Esophagus muscularis mucosa (tissue), 4 donors: ENCODE measurements around the gene ZFP92. TPM values are rescaled to one million over a fixed set of nuclear protein-coding genes. Genes with fewer than 3 reads are reported as not detected.

ENCODE experiments used
- DNase-seq: peaks from one replicate; pipeline ENCODE4 v3.0.0-alpha.2; 2017; ENCODE audit errors: extremely low spot score
- H3K27ac ChIP-seq, 4 donors: fragments of 200-600 bp; sonication (generic); replicated peaks in 1 of 4; 1 replicate in 3 of 4; 2 replicates in 1 of 4; pipeline ENCODE4 v1.5.1; 2016 to 2019; ENCODE audit warnings: mild to moderate bottlenecking in 1 of 4
- H3K27me3 ChIP-seq, 4 donors: fragments of 200-600 bp; sonication (generic); one replicate each; pipeline versions ENCODE4 v1.5.1 to v1.6.0; 2016 to 2019
- H3K36me3 ChIP-seq, 4 donors: fragments of 200-600 bp; sonication (generic); one replicate each; pipeline ENCODE4 v1.5.1; 2016 to 2019
- H3K4me1 ChIP-seq, 4 donors: fragments of 200-600 bp; sonication (generic); one replicate each; pipeline ENCODE4 v1.5.1; 2016 to 2019
- H3K4me3 ChIP-seq, 4 donors: fragments of 200-600 bp; sonication (generic); 1 replicate in 2 of 4; 2 replicates in 2 of 4; pipeline ENCODE4 v1.5.1; 2016 to 2019; ENCODE audit warnings: mild to moderate bottlenecking in 4 of 4, moderate library complexity in 1 of 4
- H3K9me3 ChIP-seq, 4 donors: fragments of 200-600 bp; sonication (generic); 1 replicate in 3 of 4; 2 replicates in 1 of 4; pipeline ENCODE4 v1.5.1; 2016 to 2019
- EP300 ChIP-seq: sonication (generic); formaldehyde crosslinking; IDR thresholded peaks from one replicate; pipeline ENCODE4 v1.6.1; 2017; ENCODE audit warnings: antibody characterized with exemption
- POLR2A ChIP-seq: fragments of 450-650 bp; IDR thresholded peaks from one replicate; pipeline ENCODE4 v1.6.1; 2017; ENCODE audit warnings: antibody characterized with exemption, moderate library complexity, mild to moderate bottlenecking, low read depth
- POLR2AphosphoS5 ChIP-seq, 2 donors: sonication (generic); formaldehyde crosslinking; IDR thresholded peaks; one replicate each; pipeline ENCODE4 v1.6.1; 2017; ENCODE audit warnings: antibody characterized with exemption in 2 of 2
- WGBS: methylation state at CpG from one replicate; pipeline ENCODE4 v1.1.5; 2018; 5-methylcytosine and 5-hydroxymethylcytosine counted together
- intact Hi-C: fragments of 100-400 bp; cut with DNase I; formaldehyde crosslinking; loops from one replicate; pipeline ENCODE4 v1.15.1; 2023
- small RNA-seq, 3 donors: library from RNA; depleted of rRNA; stranded (forward); fragments of <200 nt; gene quantifications; one replicate each; pipeline ENCODE3, GENCODE V24; 2016
- total RNA-seq, 4 donors: library from RNA; depleted of rRNA; stranded (reverse); fragments of >200 nt; gene quantifications; one replicate each; pipeline versions ENCODE4 v1.1.0 to v1.2.1, GENCODE V29; 2016
- TF ChIP-seq, protein P1 (sequence below), 3 experiments: fragments of 200-600 bp in 2 of 3; fragments of 450-650 bp in 1 of 3; sonication (generic) in 2 of 3; IDR thresholded peaks; one replicate each; pipeline ENCODE4 v1.5.1; 2017 to 2019; ENCODE audit warnings: antibody characterized with exemption in 3 of 3, mild to moderate bottlenecking in 2 of 3, moderate library complexity in 1 of 3

ZFP92 gene
- total RNA-seq, 4 donors from 2014 or later, result 1.2 to 3.2 (median 2.5) TPM

DNA sequence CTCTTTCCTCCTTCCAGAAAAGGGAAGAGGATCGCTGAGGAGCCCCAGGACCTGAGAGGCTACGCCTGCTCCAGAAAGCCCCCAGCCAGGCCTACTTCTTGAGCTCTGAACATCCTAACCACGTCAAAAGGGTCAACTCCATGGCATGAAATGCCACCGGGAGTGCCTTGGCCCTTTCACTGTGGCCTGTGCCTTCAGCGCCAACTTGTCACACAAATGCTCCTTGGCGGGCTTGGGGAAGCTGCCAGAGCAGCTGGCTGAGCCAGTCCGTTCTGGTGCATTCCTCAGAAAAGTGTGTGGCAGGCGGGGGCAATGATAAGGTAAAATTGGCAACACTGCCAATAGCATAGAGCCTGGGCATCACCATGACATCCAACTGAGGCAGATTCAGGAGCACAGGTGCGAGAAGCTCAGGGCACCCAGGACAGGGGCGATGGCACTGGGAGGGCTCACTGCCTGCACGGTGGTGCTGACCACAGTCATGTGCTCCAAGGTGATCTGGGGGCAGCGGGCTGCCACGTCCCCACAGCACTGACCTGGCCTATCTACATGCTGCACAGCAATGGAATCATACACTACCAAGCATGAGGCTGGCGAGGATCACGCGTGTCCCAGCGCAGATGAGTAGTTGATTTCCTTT, 46.7 kb downstream of the ZFP92 start:
- peaks cover 6 to 22% (median 10%) of the 10 kb centered on the region in 4 donors for H3K4me1 ChIP-seq
- DNase-seq, result no peak
- WGBS, result 83% methylated on average over 15 of the region's 17 CpGs
- TF ChIP-seq POLR2AphosphoS5 (IDR thresholded peaks at IDR 0.05), result no peak
- TF ChIP-seq EP300, result no peak
- TF ChIP-seq, protein P1, sequence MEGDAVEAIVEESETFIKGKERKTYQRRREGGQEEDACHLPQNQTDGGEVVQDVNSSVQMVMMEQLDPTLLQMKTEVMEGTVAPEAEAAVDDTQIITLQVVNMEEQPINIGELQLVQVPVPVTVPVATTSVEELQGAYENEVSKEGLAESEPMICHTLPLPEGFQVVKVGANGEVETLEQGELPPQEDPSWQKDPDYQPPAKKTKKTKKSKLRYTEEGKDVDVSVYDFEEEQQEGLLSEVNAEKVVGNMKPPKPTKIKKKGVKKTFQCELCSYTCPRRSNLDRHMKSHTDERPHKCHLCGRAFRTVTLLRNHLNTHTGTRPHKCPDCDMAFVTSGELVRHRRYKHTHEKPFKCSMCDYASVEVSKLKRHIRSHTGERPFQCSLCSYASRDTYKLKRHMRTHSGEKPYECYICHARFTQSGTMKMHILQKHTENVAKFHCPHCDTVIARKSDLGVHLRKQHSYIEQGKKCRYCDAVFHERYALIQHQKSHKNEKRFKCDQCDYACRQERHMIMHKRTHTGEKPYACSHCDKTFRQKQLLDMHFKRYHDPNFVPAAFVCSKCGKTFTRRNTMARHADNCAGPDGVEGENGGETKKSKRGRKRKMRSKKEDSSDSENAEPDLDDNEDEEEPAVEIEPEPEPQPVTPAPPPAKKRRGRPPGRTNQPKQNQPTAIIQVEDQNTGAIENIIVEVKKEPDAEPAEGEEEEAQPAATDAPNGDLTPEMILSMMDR (IDR thresholded peaks at IDR 0.05), result no peak
- TF ChIP-seq POLR2A, result no peak
- no peaks in the 10 kb centered on the region for H3K27me3 ChIP-seq
- H3K9me3 ChIP-seq, result no peaks in the 10 kb centered on the region
- H3K4me3 ChIP-seq, result no peak overlapping the region
- H3K27ac ChIP-seq, result no peak overlapping the region
- peaks cover 0 to 52% (median 19%) of the 10 kb centered on the region in 4 donors for H3K36me3 ChIP-seq
- intact Hi-C loops, result no loop called here

DNA sequence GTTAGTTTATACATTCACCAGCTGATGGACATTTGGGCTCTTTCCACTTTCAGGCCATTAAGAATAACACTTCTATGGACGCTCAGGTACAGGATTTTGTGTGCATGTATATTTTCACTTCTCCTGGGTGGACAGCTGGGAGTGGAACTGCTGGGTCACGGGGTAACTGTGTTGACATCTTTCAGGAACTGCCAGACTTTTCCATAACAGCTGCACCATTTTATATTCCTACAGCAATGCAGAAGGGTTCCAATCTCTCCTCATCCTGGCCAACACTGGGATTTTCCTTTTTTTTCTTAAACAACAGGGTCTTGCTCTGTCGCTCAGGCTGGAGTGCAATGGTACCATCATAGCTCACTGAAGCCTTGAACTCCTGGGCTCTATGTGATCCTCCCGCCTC, 47.2 kb downstream of the ZFP92 start:
- Histone ChIP-seq H3K27me3 (no peaks in the 10 kb centered on the region), H3K4me1 (peaks cover 6 to 22% (median 10%) of the 10 kb centered on the region in 4 donors), H3K36me3 (peaks cover 0 to 57% (median 19%) of the 10 kb centered on the region in 4 donors), H3K4me3 (no peak overlapping the region), H3K27ac (no peak overlapping the region), H3K9me3 (no peaks in the 10 kb centered on the region)
- WGBS, result 75% methylated on average over 4 of the region's 4 CpGs
- intact Hi-C loops, result no loop called here
- no peak for DNase-seq
- TF ChIP-seq, protein P1 (IDR thresholded peaks at IDR 0.05), result no peak
- TF ChIP-seq POLR2A (no peak), POLR2AphosphoS5 (IDR thresholded peaks at IDR 0.05) (no peak), EP300 (no peak)

DNA sequence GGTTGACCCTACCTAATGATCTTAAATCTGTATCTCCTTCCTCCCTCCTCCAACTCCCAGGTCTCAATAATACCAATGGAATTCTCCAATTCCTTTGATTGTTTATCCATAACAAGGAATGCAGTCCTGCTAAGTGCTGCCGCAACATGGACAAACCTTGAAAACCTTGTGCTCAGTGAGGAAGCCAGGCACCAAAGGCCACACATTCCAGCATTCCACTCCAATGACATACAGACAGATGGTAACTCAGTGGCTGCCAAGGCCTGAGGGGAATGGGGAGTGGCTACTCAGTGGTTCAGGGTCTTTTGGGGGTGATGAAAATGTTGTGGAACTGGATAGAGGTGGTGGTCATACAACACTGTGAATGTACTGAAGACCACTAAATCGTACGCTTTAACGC, 48.7 kb downstream of the ZFP92 start:
- Histone ChIP-seq H3K4me1 (peaks cover 6 to 22% (median 10%) of the 10 kb centered on the region in 4 donors), H3K27ac (no peak overlapping the region), H3K36me3 (peaks cover 0 to 52% (median 18%) of the 10 kb centered on the region in 4 donors), H3K4me3 (no peak overlapping the region), H3K9me3 (no peaks in the 10 kb centered on the region), H3K27me3 (no peaks in the 10 kb centered on the region)
- WGBS, result 89% methylated on average over 4 of the region's 4 CpGs
- intact Hi-C loops, result no loop called here
- no peak for DNase-seq
- TF ChIP-seq POLR2A, result no peak
- TF ChIP-seq POLR2AphosphoS5 (IDR thresholded peaks at IDR 0.05), result no peak
- TF ChIP-seq EP300, result no peak
- TF ChIP-seq, protein P1 (IDR thresholded peaks at IDR 0.05), result no peak

DNA sequence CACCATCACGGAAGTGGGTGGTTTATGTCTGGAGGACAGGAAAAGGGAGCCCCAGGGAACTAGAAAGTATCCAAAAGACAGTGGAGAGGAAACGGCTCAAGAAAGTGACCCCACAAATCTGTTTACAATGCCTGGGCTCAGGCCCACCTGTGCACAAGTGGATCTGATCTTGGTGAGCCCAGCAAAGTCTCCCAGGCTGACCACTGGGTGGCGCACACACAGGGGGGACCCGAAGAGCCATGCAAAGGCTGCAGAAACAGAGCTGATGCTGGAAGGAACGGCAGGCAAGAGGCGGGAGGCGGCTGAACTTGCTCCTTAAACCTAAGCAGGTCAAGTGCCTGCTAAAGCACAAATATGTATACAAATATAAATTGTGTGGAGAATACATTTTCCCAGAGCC, 49.6 kb downstream of the ZFP92 start:
- H3K27me3 ChIP-seq, result no peaks in the 10 kb centered on the region
- no peak for DNase-seq
- no peak overlapping the region for H3K4me3 ChIP-seq
- 75% methylated on average over 6 of the region's 7 CpGs for WGBS
- TF ChIP-seq, protein P1 (IDR thresholded peaks at IDR 0.05), result peak; percentile 26 to 56 (median 30)
- no peak for TF ChIP-seq POLR2AphosphoS5 (IDR thresholded peaks at IDR 0.05)
- H3K9me3 ChIP-seq, result no peaks in the 10 kb centered on the region
- intact Hi-C loops, result no loop called here
- peaks cover 6 to 22% (median 10%) of the 10 kb centered on the region in 4 donors for H3K4me1 ChIP-seq
- peaks cover 0 to 43% (median 16%) of the 10 kb centered on the region in 4 donors for H3K36me3 ChIP-seq
- no peak overlapping the region for H3K27ac ChIP-seq

Small RNA genes within 50 kb of the gene (small RNA-seq; reads per million reads assigned to genes)
- 0 reads per million in 3 donors for gene RN7SL667P

Other genes starting within 250 kb of the ZFP92 start
- gene MAGEA1, start 232.2 kb upstream of the ZFP92 start, total RNA-seq, result not detected
- gene PNMA6F, start 89.7 kb upstream of the ZFP92 start, total RNA-seq, result not detected
- 10 to 100 TPM; 12.5 to 18.4 (median 17.4) TPM for gene ZNF275, start 77.3 kb upstream of the ZFP92 start, total RNA-seq
- gene PNMA6E, start 10.1 kb upstream of the ZFP92 start, total RNA-seq, result not detected
- 1 to 10 TPM in 2 of 4 donors, under 1 TPM in 1, not detected in 1; 0.78 to 2.3 (median 1.2) TPM for gene TREX2, start 34.6 kb downstream of the ZFP92 start, total RNA-seq
- 10 to 100 TPM; 23.4 to 25.8 (median 24.2) TPM for gene HAUS7, start 59.1 kb downstream of the ZFP92 start, total RNA-seq
- 10 to 100 TPM; 16.6 to 77.8 (median 21.5) TPM for gene BGN, start 83.5 kb downstream of the ZFP92 start, total RNA-seq
- under 1 TPM; under 0.01 to 0.33 (median 0.21) TPM for gene ATP2B3, start 106.2 kb downstream of the ZFP92 start, total RNA-seq
- gene CCNQ, start 187.7 kb downstream of the ZFP92 start, total RNA-seq, result 10 to 100 TPM; 38.6 to 58.3 (median 49.8) TPM
- not detected for gene DUSP9, start 235.7 kb downstream of the ZFP92 start, total RNA-seq